Stimulated activated CD8-positive, alpha-beta memory T cell treated with anti-CD3 and anti-CD28 coated beads, Interleukin-2, amount 100 ng/mL, for 1 hour (primary cell): ENCODE data around the gene APH1A.
"Not testable (repeated sequence)": the region's sequence is repeated elsewhere in the genome, so short reads cannot be mapped to it uniquely, and the experiment has no call there.

Experiments
- DNase-seq, 2 donors: peaks; one replicate each; pipeline ENCODE4 v3.0.0-alpha.2; 2020; ENCODE audit warnings: low read depth in 2 of 2

The APH1A gene

DNA sequence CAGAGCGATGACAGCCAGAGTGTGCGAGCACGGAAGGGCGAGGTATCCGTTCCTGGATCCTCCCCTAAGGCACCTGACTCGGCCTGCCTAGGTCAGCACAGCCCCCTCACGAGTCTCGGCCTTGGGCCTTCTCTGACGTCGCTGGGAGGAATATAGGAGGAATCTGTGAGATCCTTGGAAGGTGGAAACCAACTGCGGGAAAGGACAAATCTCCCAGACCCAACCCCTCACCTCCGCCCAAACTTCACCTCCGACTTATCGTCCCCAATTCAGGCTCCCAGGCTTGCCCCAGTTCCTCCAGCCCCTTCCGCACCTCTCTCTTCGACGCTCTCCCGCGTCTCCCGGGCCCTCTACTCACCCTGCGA is 494 bp downstream of the APH1A start:
- DNase-seq, result peak; percentile 3 to 15

DNA sequence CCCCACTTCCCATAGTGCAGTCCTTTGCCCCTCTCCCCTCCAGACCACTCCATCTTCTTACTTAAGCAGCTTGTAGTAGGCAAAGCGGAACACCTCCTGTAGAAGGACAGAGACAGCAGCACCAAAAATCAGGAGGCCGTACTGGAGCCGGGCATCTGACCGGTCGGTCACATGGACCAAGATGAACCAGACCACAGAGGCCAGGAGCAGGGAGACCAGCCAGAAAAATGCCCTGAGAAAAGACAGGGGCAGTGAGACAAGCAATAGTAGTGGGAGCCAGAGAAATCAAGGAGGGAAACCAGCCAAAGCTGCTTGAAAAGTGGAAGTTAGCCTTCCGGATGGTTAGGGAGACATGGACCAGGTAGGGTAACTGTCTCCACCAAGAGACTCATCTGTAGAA is 920 bp downstream of the APH1A start:
- DNase-seq, result no peak

DNA sequence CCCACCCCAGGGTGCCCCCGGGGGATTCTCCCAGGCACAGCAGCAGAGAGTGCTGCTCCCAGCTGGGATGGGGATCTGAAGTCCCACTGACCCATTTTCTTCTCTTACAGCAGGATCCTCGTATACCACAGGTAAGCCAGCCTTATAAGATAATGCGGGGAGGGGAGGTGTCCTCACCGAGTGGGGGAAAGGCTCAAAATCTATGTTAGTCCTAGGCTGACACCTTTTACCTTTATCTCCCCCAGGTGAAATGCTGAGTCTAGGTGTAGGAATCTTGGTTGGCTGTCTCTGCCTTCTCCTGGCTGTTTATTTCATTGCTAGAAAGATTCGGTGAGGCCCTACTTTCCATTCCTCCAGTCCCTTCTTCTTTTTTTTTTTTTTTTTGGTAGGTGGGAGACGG is 5.3 kb downstream of the APH1A start:
- no peak for DNase-seq

DNA sequence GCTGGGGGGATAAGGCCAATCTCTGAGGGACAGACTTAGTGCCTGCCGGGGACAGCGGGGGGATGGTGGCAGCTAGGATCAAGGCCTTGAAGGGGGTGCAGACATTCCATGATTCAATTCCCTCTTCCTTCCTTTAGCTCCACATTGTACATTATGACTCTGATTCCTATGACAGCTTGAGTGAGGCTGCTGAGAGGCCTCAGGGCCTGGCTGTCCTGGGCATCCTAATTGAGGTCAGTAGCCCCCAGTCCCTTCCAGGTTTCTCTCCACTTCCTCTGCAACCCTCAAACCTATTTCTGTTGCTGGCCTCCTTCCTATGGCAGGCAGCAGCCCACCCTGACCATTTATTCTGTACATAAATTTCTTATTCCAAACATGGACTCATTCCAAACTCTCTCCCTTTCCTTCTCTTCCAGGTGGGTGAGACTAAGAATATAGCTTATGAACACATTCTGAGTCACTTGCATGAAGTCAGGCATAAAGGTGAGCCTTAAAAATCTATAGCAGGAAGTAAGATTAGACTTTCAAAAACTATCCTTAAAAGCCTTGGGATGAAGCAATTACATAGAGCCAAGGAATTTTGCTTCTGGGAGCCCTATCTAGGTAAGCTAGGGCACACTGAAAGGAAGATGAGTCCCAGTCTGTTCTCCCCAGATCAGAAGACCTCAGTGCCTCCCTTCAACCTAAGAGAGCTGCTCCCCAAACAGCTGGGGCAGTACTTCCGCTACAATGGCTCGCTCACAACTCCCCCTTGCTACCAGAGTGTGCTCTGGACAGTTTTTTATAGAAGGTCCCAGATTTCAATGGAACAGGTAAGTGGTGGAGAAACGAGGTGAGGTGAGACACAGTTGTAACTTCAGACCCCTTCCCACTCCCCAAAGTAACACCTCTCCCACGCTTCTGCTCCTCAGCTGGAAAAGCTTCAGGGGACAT is 6.2 kb downstream of the APH1A start:
- no peak for DNase-seq

DNA sequence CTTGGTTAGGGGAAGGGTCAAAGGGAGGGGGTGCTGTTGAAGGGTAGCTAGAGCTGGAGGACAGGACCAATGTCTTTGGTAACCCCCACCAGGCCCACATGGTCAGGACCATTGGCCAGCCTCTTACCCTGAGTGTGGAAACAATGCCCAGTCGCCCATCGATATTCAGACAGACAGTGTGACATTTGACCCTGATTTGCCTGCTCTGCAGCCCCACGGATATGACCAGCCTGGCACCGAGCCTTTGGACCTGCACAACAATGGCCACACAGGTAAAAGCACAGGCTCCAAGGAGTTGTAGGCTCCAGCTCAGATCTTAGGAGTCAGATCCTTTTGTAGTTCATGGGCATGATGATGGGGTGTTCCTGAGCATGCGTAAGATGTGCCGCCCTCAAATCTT is 7.4 kb downstream of the APH1A start:
- no peak for DNase-seq

DNA sequence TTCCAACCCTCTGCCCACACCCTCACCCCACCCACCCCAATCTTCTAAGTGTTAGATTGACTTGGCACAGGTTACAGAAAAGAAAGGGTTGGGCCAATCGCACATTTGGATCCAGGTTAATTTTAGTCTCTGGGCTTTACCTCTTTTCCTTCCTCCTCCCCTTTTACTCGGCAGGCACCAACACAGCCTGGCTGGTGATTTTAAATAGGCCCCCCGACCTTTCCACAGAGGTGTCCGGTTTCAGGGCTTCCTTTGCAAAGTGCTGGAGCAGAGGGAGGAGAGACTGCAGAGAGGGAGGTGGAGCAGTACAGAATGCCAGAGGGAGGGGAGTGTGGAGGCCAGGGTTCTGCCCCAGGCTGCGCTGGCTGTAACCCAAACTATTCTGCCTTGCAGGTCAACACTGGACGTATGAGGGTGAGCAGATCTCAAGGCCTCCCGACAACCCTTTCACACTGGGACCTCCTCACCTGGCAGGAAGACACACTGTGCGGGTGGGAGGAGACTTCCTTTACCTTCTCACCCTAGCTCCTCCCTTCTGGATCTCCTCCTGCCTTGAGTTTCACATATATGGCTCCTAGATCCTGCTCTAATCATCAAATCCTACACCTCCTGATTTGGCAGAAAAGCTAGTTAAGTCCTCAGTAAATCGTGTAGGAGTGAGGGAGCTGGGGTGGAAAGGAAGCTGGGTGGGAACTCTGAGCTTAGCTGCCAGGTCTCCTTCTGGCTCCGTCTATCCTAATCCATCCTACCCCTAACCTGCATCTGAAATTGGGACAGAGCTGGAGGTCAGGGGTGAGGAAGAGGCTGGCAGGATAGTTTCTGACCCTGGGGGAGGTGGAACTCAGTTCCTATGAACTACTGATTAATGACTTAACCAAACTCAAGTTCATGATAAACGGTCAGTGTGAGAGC is 8.8 kb downstream of the APH1A start:
- DNase-seq, result no peak

DNA sequence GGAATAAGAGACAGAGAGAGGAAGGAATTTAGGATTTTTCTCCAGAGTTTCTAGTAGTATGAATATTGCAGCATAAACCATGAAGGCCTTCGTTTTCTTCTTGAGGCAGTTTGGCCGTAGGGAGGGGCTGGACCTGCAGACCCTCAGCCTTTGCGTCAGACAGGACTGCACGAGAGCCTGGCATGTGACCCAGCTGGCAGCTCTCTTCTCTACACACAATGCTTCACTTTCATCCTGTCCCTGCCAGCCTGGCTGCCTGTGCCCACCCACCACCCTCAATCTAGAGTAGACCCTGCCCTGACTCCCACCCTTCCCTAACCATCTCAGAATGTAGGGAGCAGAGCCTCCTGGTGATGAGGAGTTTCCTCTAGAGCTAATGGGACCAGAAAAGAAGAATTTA is 9.6 kb downstream of the APH1A start:
- DNase-seq, result no peak

DNA sequence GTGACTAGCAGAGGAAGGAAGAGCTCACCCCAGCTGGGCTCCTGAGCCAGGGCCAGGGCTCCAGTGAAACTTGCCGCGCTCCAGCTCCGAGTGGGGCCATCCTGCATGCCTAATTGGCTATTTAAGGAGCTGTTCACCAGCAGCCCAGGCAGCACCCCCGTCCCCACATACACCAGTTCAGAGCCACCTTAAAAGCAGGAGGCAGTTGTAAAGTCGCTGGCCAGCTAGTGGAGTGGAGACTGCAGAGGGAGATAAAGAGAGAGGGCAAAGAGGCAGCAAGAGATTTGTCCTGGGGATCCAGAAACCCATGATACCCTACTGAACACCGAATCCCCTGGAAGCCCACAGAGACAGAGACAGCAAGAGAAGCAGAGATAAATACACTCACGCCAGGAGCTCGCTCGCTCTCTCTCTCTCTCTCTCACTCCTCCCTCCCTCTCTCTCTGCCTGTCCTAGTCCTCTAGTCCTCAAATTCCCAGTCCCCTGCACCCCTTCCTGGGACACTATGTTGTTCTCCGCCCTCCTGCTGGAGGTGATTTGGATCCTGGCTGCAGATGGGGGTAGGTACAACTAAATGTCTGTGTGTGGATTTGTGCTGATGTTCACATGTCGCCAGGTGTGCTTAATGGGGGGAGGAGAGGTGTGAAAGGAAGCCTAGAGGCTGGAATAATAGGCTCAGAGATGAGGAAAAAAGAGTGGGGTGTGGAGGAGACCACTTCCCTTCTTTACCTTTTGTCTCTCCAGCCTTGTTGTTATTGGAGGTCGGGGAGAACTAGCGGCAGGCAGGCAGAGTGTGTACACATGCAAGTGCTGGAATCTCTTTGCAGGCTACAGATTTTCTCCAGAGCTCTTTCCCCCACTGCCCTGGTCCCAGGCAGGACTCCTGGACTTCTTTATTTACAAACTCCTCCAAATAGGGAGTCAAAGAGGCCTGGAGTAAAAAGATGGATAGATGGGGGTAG is 10.9 kb downstream of the APH1A start, which contains the start of gene CA14:
TSS of gene CA14 (plus strand) at position 151 of the 962 bp plus-strand sequence. CDS start at position 506, 355 bp downstream.
- DNase-seq, result no peak

DNA sequence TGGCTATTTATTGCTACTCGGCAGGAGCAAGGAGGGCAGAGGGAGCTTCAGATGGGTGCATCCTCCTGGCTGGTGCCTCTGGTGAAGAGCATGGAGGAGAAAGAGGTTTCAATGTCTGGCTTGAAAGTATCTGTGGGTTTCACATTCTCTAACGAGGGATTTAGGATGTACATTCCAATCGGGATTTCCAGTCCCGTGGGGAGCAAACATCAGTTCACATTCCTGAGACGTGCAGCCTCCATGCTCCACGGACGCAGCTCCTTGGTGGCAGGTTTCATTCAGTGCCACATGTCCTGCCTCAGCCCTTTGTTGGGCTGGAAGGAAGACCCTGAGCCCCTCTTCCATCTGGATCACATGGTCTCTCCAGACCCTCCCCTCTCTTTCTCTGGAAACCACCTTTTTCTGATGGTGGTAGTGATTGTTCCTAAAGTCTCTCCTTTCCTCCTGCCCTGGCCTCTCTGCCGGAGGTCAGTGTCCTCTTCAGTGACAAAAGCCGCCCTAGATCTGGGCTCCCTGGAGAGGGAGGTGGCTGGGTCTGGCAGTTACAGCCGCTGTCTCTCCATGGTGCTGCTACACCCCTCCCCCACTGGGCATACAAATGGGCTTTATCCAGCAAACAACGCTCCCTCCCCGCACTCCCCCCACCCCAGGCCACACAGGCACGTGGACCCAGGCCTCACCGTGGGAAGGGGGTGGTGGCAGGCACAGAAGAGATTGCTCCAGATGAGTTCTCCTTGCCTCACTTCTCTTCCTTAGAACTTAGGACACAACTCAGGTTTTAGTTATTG is 12.1 kb downstream of the APH1A start:
- no peak for DNase-seq

DNA sequence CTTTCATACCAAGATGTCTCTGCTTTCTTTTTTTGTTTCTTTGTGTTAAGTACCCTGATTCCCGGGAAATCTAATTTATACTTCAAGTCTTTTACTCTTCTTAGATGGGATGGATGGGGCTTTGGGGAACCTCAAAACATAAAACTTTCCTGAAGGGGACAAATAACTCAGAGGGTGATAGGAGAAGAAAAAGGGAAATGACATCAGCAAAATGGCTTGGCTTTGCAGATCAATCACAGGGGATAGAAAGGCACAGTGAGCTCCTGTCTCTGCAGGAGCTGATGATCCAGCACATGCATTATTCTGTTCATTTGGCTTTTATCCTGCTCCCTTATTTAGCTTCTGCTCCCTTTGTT is 12.6 kb downstream of the APH1A start:
- no peak for DNase-seq

DNA sequence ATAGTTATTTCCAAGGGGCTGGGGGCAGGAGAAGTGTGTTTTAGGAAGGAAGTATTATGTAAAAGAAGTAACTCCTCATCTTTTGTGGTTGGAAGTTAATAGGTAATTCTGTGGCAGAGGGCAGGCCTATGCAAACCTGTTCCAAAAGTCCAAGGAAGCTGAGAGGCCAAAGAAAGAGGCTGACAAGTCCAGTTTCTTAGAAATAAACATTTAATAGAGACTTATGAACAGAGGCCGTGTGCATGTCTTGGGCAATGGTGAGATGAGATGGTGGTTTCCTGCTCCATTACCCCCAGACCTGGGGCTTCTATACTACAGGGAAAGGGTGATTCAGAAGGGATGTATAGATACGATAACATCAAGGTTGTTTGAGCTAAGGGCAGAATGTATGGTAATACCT is 18.9 kb downstream of the APH1A start:
- DNase-seq, result no peak

DNA sequence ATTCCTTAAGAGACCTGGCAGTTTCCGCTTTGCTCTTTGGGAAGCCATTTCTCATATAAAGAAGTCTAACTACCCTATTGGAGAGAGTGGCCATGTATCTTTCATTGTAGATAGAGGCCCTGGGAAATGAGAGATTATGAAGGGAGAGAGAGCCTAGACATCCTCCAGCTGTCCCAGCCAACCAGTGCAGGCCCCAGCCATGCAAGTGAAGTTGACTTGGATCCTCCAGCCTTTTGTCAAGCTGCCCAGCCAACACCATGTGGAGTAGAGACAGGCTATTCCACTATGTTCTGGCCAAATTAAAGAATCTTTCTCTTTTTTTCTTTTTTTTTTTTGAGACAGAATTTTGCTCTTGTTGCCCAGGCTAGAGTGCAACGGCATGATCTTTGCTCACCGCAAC is 25.8 kb downstream of the APH1A start:
- DNase-seq, result no peak

DNA sequence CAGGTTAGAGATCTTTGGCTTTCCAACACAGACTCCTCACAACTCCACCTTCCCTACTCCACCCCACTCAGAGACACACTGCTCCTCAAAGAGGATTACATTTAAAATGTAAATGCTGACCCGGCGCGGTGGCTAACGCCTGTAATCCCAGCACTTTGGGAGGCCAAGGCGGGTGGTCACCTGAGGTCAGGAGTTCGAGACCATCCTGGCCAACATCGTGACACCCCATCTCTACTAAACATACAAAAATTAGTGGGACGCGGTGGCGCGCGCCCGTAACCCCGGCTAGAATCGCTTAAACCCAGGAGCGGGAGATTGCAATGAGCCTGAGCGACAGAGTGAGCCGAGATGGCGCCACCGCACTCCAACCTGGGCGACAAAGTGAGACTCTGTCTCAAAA is 31.1 kb downstream of the APH1A start:
- DNase-seq, result no peak

DNA sequence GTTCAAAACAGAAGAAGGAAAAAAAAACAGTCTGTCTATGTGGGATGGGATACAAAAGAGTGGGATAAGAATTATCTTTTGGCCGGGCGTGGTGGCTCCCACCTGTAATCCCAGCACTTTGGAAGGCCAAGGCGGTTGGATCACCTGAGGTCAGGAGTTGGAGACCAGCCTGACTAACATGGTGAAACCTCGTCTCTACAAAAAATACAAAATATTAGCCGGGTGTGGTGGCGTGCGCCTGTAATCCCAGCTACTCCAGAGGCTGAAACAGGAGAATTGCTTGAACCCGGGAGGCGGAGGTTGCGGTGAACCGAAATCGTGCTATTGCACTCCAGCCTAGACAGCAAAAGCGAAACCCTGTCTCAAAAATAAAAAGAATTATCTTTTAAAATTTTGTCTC is 31.6 kb downstream of the APH1A start:
- DNase-seq, result not testable (repeated sequence)

DNA sequence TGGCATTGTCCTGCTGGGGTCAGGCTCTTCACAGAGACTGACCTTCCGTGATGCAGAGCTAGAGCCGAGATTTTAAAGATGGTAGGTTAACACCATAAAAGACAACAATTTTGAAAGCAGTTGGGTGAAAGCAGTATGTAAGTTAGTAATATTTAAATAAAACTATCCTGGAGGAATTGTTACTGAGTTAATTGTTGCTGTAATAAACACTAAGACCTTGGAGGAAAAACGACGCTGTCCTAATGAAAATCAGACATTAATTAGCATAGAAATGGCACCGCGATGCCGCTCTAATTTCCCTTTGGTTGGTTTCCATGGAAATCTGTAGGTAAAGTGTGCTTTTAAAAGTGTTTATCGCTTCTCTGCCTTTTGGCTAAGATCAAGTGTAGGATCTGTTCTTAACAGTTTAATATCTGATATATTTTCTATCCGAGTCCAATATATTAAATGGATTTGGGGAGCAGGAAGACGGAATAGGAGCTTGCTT is 32.2 kb downstream of the APH1A start:
- DNase-seq, result no peak

DNA sequence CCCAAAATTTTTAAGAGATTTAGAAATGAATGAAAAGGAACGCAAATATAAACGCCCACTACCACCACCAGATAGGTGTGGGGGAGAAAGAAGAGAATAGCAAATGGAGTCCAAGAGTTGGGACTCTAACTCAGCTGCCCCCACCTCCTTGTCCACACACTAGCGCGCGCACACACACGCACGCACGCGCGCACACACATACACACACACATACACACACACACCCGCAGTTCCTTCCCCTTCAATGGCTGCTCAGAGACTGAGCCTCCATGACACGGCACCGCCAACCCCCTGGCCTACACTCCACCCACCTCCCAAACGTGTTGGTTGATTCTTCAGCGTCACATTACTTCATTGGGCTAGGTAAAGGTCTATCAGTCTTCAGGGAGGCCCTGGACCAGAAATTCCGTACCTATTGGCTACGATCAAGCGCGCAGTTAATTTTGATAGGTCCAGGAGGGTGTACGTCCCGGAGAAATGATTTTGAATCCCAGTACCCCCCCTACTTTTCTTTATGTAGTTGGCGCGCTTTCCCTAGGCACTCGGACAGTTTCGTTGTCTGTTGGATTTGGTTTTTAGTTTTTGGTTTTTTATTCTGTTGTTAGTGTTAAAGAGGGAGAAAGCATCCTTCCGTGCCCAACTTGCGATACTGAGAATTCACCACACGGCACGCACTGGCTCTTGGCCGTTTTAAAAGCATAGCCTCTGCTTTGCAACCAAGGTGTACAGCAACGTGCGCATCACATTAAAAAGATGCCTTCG is 32.8 kb downstream of the APH1A start, which contains the start of gene ANP32E:
TSS of gene ANP32E (minus strand) at position 261 of the 762 bp plus-strand sequence. CDS start 326 bp downstream, outside the sequence.
- DNase-seq, result peak; percentile 79 to 87

DNA sequence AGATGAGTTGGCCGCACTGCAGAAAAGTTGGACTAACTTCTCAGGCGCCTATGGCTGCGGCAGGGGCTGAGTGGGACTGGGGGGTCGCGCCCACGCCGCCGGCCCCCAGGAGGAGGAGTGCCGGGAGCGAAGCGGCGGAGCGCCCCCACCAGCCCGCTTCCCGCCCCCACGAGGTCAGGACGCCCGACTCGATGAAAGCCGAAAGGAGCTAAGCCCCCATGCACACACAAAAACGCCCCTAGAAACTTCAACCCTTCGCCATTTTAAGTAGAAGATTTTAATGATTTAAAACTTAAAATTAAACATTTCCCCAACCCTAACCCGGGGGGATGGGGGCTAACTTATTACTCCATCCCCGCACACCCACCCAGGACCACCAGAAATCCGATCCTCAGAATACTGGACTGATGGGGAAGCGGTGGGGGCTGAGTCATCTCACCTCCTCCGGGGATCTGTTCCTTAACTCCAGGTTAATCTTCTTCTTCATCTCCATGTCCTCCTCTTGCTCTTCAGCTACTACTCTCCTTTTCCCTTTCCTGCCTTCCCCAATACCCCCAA is 33.4 kb downstream of the APH1A start:
- peak in 1 of 2 donors; percentile 4 for DNase-seq

DNA sequence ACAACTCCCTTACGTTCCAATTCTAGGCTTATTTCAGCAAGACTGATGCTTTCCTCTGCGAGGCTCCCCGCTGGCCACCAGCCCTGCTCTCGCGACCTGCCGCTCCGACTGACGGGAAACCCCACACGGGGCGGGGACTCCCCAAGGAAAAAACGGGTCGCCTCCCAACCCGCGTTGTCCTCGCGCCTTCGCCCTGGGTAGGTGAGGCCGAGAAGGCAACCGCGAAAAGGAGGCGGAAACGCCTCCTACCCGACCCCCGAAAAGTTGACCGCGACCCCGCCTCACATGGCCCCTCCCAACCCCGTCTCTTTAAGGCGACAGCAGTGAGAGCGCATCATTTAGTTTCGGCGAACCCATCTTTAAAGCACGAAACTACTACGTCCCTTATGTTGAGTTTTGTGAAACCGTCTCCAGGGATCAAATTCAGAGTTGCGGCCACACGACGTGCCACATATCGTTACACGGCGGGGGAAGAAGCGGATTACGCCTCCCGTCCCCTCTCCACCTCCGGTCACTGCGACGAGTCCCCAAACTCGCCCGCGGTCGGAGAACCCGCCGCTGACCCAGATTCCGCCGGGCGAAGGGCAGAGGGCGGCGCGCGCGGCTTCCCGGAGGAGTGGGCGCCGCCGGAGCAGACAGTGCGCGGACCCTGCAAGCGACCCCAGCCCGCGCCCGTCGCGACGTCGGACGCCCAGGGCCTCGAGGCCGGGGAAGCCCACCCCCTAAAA is 34.1 kb downstream of the APH1A start:
- DNase-seq, result peak; percentile 76 to 84

DNA sequence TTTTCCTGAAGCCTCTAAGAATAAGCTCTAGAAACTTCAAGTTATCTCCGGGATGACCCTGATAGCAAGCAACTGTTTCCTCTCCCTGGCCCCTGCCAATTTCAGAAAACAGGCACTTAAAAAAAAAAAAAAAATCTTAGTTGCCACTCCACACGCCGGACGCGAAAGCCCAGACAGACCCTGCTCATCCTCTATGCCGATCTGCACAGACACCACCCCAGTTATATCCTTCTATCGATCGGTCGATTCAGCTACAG is 34.6 kb downstream of the APH1A start:
- no peak for DNase-seq
